HFF-Myc (cell line): ENCODE measurements around the gene PIGT.

Experiments used
- DNase-seq: peaks from one replicate; pipeline ENCODE4 v3.0.0-alpha.2; 2011; ENCODE audit warnings: low read depth; ENCODE audit errors: extremely low read depth
- H3K4me3 ChIP-seq: replicated peaks from 2 replicates; pipeline ENCODE4 v1.5.1; 2011; ENCODE audit warnings: low read depth, mild to moderate bottlenecking, control low read depth, low read length
- TF ChIP-seq, protein P1 (sequence below): IDR thresholded peaks from 2 replicates; pipeline ENCODE4 v1.5.1; 2012; ENCODE audit warnings: mild to moderate bottlenecking, low read depth, low read length, control low read depth; ENCODE audit errors: missing control alignments

Gene PIGT

DNA sequence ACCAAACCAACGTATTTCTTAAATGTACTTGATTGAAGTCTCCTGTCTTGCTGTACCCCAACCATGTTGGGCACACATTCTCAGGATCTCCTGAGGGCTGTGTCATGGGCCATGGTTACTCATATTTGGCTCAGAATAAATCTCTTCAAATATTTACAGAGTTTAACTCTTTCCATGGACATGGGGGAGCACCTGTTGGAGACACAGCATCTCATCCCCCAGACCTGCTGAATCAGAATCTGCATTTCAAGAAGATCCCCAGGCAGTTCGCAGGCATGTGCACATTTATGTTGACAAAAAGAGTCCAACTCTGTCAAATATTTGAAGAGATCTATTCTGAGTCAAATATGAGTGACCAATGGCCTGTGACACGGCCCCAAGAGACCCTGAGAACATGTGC, 24.5 kb downstream of the PIGT start:
- H3K4me3 ChIP-seq, result no peak overlapping the region
- no peak for DNase-seq
- TF ChIP-seq, protein P1, sequence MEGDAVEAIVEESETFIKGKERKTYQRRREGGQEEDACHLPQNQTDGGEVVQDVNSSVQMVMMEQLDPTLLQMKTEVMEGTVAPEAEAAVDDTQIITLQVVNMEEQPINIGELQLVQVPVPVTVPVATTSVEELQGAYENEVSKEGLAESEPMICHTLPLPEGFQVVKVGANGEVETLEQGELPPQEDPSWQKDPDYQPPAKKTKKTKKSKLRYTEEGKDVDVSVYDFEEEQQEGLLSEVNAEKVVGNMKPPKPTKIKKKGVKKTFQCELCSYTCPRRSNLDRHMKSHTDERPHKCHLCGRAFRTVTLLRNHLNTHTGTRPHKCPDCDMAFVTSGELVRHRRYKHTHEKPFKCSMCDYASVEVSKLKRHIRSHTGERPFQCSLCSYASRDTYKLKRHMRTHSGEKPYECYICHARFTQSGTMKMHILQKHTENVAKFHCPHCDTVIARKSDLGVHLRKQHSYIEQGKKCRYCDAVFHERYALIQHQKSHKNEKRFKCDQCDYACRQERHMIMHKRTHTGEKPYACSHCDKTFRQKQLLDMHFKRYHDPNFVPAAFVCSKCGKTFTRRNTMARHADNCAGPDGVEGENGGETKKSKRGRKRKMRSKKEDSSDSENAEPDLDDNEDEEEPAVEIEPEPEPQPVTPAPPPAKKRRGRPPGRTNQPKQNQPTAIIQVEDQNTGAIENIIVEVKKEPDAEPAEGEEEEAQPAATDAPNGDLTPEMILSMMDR, result no peak

DNA sequence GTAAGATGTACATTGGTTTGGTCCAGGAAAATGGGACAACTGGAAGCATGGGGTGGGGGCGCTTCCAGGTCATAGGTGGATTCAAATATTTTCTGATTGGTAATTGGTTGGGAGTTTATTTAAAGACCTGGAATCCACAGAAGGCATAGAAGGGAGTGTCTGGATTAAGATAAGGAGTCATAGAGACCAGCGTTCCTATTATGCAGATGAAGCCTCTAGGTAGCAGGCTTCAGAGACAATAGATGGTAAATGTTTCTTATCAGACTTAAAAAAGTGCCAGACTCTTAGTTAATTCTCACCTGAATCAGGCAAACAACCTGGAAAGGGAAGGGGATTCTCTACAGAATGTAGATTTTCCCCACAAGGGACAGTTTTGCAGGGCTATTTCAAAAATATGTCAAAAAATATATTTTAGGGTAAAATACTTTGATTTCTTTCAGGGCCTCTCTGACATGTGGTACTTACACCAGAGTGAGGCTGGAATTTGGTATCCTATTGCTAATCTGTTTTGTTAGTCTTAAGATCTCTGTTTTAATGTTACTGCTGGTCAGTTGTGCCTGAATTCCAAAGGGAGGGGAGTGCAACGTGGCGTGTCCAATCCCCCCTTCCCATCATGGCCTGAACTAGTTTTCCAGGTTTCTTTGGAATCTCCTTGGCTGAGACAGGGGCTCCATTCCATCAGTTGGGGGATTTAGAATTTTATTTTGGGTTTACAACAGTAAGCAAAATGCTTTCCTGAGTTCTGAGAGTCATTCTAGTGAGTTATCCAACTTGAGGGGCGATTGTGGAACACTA, 25.1 kb downstream of the PIGT start:
- TF ChIP-seq, protein P1, result no peak
- DNase-seq, result no peak
- no peak overlapping the region for H3K4me3 ChIP-seq

DNA sequence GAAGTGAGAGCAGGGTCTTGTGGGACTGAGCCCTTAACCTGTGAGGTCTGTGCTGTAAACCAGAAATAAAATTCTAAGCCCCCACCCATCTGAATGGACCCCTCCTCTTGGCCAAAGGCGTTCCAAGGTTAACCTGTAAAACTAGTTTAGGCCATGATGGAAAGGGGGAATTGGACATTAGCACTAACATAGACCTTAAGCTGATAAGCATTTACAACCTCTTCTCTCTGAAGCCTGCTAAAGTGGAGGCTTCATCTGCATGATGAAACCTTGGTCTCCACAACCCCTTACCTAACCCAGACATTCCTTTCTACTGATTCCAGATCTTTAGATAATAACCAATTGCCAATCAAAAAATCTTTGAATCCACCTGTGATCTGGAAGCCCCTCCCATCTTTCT, 25.8 kb downstream of the PIGT start:
- no peak overlapping the region for H3K4me3 ChIP-seq
- TF ChIP-seq, protein P1, result no peak
- DNase-seq, result no peak

DNA sequence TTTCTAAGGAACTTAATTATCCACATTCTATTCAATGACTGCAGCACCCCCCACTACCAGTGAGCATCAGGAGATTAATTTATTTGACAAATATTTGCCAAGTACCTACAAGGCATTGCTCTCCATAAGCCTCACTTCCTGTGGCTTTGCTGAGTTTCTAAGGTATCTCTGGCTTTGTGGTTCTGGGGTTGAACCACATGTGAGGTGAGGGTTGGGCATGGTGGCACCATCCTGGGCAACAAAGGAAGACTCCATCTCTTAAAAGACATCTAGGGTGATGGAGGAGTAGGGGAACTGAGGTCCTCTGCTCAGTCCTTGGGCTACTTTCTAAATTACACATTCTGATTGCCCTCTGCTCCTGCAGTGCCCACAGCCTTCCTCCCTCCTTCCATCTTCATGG, 28.1 kb downstream of the PIGT start:
- no peak for DNase-seq
- no peak overlapping the region for H3K4me3 ChIP-seq
- TF ChIP-seq, protein P1, result no peak

DNA sequence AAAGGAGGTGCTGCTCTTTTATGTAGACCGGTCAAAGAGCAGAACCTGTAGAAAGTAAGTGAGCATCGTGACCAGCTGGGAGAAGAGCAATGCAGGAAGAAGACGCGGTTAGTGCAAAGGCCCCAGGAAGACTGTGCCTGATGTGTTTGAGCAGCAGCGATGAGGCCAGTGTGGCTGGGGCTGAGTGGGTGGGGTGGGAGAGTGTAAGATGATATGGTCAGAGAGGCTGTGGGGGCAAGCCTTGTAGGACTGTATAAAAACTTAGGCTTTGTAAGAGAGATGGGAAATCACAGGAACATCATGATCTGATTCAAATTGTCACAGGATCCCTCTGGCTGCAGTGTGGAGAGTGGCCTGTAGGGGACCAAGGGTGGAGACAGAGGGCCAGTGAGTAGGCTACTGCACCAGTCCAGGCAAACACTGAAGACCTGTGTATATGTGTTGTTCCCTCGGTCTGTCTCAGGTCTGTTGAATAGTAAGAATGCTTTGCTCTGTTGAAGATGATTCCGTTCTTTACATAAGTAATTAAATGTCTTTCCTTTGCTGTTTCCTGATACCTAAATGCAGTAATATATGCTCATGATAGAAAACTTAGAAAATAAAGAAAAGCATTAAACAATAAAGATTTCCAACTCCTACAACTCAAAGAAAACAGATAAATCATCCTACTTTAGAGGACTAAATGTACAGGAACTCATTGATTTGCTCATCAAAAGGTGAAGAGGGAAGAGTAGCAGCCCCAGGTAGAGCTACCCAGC, 30.0 kb downstream of the PIGT start:
- TF ChIP-seq, protein P1, result peak; percentile 69
- H3K4me3 ChIP-seq, result no peak overlapping the region
- no peak for DNase-seq

DNA sequence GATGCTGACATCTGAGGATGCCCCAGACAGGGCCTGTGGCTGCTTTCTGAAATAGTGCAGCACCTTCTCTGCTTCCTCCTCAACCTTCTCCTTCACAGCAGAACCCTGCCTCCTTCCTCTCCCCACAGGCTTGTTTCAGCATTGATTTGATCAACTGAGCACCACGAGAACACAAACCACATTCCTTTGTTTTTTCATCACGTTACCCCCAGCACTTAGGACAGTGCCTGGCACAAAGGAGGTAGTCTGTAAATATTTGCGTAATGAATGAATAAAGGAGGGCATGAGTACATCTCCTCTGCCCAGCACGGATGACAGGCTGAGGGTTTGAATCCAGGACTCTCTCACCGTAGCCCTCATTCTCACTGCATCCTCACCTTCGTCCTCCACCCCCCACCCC, 32.3 kb downstream of the PIGT start:
- DNase-seq, result no peak
- TF ChIP-seq, protein P1, result no peak
- no peak overlapping the region for H3K4me3 ChIP-seq

DNA sequence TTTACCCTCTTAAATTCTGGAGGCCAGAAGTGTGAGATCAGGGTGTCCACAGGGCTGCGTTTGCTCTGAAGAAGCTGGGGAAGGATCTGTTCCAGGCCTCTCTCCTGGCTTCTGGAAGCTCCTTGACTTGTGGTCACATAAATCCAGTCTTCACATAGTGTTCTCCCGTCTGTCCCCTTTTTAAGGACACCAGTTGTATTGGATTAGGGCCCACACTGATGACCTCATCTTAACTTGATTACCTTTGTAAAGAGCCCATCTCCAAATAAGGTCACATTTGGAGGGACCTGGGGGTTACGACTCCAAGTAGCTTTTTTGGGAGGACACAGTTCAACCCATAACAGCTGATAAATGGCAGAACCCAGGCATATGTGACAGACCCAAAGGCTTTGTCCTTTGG, 33.6 kb downstream of the PIGT start:
- no peak for DNase-seq
- TF ChIP-seq, protein P1, result no peak
- no peak overlapping the region for H3K4me3 ChIP-seq
